Loucy (cell line): ENCODE results near the gene MYOD1.

ENCODE experiments used
- H2AFZ ChIP-seq: fragments of 200-600 bp; sonication (generic); 2 replicates; pipeline ENCODE4 v1.6.0; 2016; ENCODE audit warnings: antibody characterized with exemption, mild to moderate bottlenecking, low read length, moderate library complexity
- H3F3A ChIP-seq: fragments of 200-600 bp; 2 replicates; pipeline ENCODE4 v1.6.0; 2016; ENCODE audit warnings: antibody characterized with exemption, low read depth, mild to moderate bottlenecking
- H3K27me3 ChIP-seq: fragments of 200-600 bp; sonication (generic); 2 replicates; pipeline ENCODE4 v1.6.1; 2014; ENCODE audit warnings: low read length, mild to moderate bottlenecking; ENCODE audit not compliant: insufficient read depth, poor library complexity, severe bottlenecking
- H3K36me3 ChIP-seq: fragments of 200-600 bp; sonication (generic); 2 replicates; pipeline ENCODE4 v1.6.1; 2016; ENCODE audit warnings: low read length; ENCODE audit not compliant: insufficient read depth
- H3K4me1 ChIP-seq: fragments of 200-600 bp; sonication (generic); 2 replicates; pipeline ENCODE4 v1.5.1; 2014; ENCODE audit warnings: low read length, mild to moderate bottlenecking; ENCODE audit not compliant: insufficient read depth, poor library complexity, severe bottlenecking
- H3K4me2 ChIP-seq: fragments of 200-600 bp; sonication (generic); 2 replicates; pipeline ENCODE4 v1.6.0; 2014; ENCODE audit warnings: antibody characterized with exemption, low read length, low read depth, mild to moderate bottlenecking; ENCODE audit not compliant: poor library complexity, severe bottlenecking
- H3K4me3 ChIP-seq: fragments of 200-600 bp; sonication (generic); 2 replicates; pipeline ENCODE4 v1.5.1; 2014; ENCODE audit warnings: low read length, mild to moderate bottlenecking, mixed read lengths; ENCODE audit not compliant: poor library complexity, severe bottlenecking
- H3K79me2 ChIP-seq: fragments of 200-600 bp; sonication (generic); 2 replicates; pipeline ENCODE4 v1.6.1; 2014; ENCODE audit warnings: low read length; ENCODE audit not compliant: insufficient read depth
- H3K9ac ChIP-seq: fragments of 200-600 bp; sonication (generic); 2 replicates; pipeline ENCODE4 v1.6.0; 2014; ENCODE audit warnings: mild to moderate bottlenecking, low read depth, low read length, moderate library complexity; ENCODE audit not compliant: poor library complexity, severe bottlenecking
- H3K9me2 ChIP-seq: fragments of 200-600 bp; sonication (generic); replicated peaks from 2 replicates; pipeline ENCODE4 v1.6.1; 2016; ENCODE audit warnings: low read depth, low read length, mixed read lengths
- H3K9me3 ChIP-seq: fragments of 200-600 bp; sonication (generic); 2 replicates; pipeline ENCODE4 v1.6.1; 2014; ENCODE audit warnings: mild to moderate bottlenecking, antibody characterized with exemption, low read length, low read depth; ENCODE audit not compliant: insufficient read depth
- H4K20me1 ChIP-seq: fragments of 200-600 bp; sonication (generic); 2 replicates; pipeline ENCODE4 v1.6.0; 2014; ENCODE audit warnings: antibody characterized with exemption, low read length, mild to moderate bottlenecking; ENCODE audit not compliant: insufficient read depth, poor library complexity, severe bottlenecking
- CTCF ChIP-seq: fragments of 200-600 bp; sonication (generic); conservative IDR thresholded peaks from 2 replicates; pipeline ENCODE4 v1.5.1; 2014; ENCODE audit warnings: mild to moderate bottlenecking, antibody characterized with exemption, low read length
- EZH2phosphoT487 ChIP-seq: fragments of 200-600 bp; IDR thresholded peaks from 2 replicates; pipeline ENCODE4 v1.6.1; 2018; ENCODE audit warnings: antibody characterized with exemption, mild to moderate bottlenecking, moderate library complexity, borderline replicate concordance

MYOD1 gene

GRCh38 chr11:17766590-17766989, 47.2 kb downstream of the MYOD1 start:
- no peaks in the 10 kb centered on the region for H3K79me2 ChIP-seq
- no peak overlapping the region for H2AFZ ChIP-seq
- H4K20me1 ChIP-seq: no peaks in the 10 kb centered on the region
- no peaks in the 10 kb centered on the region for H3K9me3 ChIP-seq
- no peaks in the 10 kb centered on the region for H3F3A ChIP-seq
- H3K36me3 ChIP-seq: no peaks in the 10 kb centered on the region
- no peak overlapping the region for H3K4me3 ChIP-seq
- TF ChIP-seq CTCF: peak; percentile 49
- TF ChIP-seq EZH2phosphoT487: no peak
- H3K4me2 ChIP-seq: no peak overlapping the region
- H3K9ac ChIP-seq: no peak overlapping the region
- H3K9me2 ChIP-seq: no peaks in the 10 kb centered on the region
- no peaks in the 10 kb centered on the region for H3K4me1 ChIP-seq
- no peaks in the 10 kb centered on the region for H3K27me3 ChIP-seq

GRCh38 chr11:17767301-17767885, 48.0 kb downstream of the MYOD1 start:
- H2AFZ ChIP-seq: no peak overlapping the region
- H3K4me3 ChIP-seq: no peak overlapping the region
- no peaks in the 10 kb centered on the region for H3K27me3 ChIP-seq
- no peaks in the 10 kb centered on the region for H3K79me2 ChIP-seq
- no peaks in the 10 kb centered on the region for H3F3A ChIP-seq
- H3K4me2 ChIP-seq: no peak overlapping the region
- H3K9me2 ChIP-seq: no peaks in the 10 kb centered on the region
- H3K4me1 ChIP-seq: no peaks in the 10 kb centered on the region
- TF ChIP-seq CTCF (no peak), EZH2phosphoT487 (no peak)
- H3K9me3 ChIP-seq: no peaks in the 10 kb centered on the region
- H4K20me1 ChIP-seq: no peaks in the 10 kb centered on the region
- no peaks in the 10 kb centered on the region for H3K36me3 ChIP-seq
- no peak overlapping the region for H3K9ac ChIP-seq

- no peak overlapping the region for H3K4me2 ChIP-seq
- no peaks in the 10 kb centered on the region for H3K79me2 ChIP-seq
- H4K20me1 ChIP-seq: no peaks in the 10 kb centered on the region
- H3K9ac ChIP-seq: no peak overlapping the region
- no peak overlapping the region for H3K4me3 ChIP-seq
- H3K9me2 ChIP-seq: no peaks in the 10 kb centered on the region
- no peaks in the 10 kb centered on the region for H3F3A ChIP-seq
- no peaks in the 10 kb centered on the region for H3K27me3 ChIP-seq
- no peaks in the 10 kb centered on the region for H3K9me3 ChIP-seq
- TF ChIP-seq CTCF (no peak), EZH2phosphoT487 (no peak)
- no peaks in the 10 kb centered on the region for H3K36me3 ChIP-seq
- H3K4me1 ChIP-seq: no peaks in the 10 kb centered on the region
- no peak overlapping the region for H2AFZ ChIP-seq
These were observed 48.5 kb downstream of the MYOD1 start for GRCh38 chr11:17767914-17768313.
